ENCODE measurements around the gene MYEF2.

MYEF2 gene

DNA sequence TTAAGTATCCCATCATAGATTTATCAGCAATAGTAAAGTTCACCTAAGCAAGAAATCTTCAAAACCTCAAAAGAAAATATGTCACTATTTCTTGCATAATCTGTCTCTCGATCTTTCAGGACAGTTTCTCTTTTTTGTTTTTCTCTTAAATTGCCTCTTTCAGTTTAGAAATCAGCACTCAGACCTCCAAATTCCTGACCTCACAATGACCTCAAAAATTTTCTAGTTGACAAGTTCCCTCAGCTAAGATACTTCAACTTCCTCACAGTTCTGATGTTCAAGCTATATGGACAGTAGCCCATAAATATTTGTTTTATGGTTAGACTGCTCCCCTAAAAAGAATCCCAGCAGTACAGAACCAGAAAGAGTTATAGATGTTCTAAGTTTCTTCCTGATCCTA is 33.2 kb downstream of the MYEF2 start:
- DNase-seq (ENCODE audit: low spot score), result no peak

DNA sequence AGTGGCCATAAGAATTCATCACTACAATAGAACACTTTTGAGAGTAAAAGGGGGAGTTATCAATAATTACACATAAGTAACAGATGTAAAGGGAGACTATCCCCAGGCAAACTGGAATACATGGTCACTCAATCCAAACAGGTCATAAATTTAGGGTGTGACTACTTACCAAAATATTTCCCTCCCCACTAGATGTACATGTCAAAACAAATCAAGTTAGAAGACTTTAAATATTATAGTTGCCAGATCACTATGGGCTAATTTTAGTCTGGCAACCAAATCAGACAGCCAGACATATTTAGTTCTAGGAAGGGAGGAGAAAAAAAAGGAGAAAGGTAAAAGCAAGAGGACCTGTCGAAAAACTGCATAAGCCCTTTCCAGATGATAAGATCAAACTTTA is 34.2 kb downstream of the MYEF2 start:
- DNase-seq (ENCODE audit: low spot score), result no peak

DNA sequence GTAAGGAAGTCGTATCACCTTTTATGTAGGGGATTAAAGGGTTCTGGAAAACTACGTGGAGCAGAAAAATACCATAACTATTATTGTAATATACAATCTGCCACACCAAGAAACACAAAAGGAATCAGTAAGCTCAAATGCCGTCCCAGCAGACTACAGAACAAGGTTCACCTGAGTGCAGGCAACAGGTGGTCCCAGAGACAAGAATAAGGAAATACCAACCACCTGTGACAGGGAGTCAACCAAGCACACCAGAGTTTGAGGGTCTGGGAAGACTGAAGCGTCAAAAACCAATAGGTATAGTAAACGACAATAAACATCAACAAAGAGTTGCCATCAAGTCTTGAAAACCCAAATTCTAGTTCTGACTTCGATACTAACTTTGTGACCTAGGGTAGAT is 45.2 kb downstream of the MYEF2 start:
- DNase-seq (ENCODE audit: low spot score), result no peak

DNA sequence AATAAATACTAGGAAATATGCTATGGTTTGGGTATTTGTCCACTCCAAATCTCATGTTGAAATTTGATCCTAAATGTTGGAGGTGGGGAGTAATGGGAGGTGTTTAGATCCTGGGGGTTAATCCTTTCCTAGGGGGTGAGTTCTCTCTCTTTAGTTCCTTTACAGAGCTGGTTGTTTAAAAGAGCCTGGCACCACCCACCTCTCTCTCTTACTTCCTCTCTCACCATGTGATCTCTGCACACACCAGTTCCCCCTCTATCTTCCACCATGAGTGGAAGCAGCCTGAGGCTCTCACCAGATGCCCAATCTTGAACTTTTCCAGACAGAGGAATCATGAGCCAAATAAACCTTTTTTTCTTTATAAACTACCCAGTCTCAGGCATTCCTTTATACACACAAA is 46.8 kb downstream of the MYEF2 start:
- DNase-seq (ENCODE audit: low spot score), result no peak

DNA sequence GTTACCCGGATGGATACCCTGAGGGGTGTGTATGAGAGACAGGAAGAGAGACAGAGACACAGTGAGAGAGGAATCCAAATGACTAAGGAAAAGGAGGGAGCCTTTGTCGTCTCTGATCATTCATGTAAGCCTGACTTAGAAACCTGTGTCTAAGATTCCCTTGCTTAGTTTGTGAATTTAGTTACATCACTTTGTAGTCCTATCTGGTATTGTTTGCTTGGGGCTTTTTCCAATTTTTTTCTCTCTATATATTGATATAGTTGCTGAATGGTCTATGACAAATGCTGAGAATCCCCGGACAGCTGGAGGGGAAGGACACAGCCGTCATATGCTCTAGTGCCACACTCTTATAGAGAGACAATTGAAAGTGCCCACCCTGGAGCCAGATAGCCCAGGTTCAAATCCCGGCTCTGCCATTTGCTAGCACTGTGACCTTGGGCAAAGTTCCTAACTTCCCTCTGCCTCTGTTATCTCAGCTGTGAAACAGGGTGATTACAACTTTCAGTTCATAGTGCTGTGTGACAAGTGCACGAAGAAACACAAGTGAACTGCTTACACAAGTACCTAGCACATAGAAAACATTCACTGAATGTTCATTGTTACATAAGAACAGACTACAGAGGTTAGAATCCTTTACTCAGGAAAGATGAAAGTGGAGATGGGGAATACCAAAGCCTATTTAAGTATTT is 51.3 kb downstream of the MYEF2 start:
- no peak for DNase-seq (ENCODE audit: low spot score)

DNA sequence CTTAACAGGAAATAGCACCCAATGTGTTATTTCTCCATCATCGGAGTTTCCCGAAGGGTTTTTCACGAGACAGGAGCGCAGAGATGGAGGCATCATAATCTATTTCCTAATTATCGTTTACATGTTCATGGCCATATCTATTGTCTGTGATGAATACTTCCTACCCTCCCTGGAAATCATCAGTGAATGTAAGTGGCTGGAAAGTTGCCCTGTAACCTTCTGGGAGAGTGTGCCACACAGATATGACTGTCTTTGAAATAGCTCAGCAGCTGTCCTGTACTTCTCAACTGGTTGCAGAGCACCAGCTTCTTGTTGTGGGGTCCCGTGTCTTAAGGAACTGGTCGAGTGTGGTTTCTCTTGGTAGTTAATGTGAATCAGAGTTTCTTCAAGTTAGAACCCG is 56.2 kb downstream of the MYEF2 start:
- DNase-seq (ENCODE audit: low spot score), result no peak

DNA sequence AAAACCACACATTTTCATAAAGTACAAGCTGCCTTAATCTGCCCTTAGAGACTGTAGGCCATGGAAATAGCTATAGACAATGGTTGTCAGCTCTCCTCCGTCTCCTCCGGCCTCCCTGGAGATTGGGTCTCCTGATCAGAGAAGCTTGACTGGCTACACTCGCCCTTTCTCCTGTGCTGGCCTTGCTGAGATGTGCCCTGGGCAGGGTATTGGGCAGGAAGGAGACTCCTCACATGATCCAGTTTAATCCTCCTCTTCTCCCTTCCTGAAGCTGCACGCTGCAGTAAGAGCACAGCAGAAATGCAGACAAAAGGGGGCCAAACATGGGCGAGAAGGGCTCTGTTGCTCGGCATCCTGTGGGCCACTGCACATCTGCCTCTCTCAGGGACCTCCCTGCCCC is 57.4 kb downstream of the MYEF2 start, which contains the start of gene SLC24A5:
SLC24A5 (plus strand) TSS at position 246 of the 400 bp plus-strand sequence; CDS start at position 301, 55 bp downstream.
- no peak for DNase-seq (ENCODE audit: low spot score)

DNA sequence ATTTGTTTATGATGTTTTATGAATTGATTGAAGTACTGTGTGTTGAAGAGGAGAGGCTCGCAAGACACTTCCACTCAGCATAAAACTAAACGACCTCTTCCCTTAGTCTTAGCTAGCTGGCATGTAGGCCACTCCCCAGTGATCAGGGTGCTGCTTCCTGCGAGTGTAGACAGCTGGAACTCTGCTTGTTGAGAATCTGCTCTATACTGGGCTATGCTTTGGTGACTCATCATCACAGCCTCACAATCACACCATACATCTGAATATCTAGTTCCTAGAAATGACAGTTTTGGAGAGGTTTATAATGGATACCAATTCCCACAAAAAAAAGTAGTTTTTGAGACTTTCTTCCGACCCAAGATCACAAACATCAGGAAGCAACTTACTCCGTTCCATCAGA is 58.8 kb downstream of the MYEF2 start:
- no peak for DNase-seq (ENCODE audit: low spot score)

DNA sequence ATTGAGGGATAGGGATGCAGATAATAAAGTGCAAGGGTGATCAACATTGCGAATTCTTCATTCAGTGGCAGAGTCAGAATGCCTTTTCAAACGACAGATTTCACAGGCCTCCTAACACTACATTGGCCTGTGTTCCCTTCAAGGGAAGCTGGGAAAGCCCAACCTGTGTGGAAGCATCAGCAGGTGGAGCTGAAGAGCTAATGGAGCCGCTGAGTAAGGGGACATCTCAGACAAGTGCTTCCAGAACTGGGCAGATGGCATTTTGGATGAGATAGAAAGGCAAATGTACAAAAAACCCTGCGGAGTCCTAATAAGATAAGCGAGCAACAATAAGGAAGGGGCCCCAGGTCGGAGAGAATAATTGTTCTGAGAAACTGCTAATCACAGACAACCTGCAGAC is 65.9 kb downstream of the MYEF2 start:
- no peak for DNase-seq (ENCODE audit: low spot score)

DNA sequence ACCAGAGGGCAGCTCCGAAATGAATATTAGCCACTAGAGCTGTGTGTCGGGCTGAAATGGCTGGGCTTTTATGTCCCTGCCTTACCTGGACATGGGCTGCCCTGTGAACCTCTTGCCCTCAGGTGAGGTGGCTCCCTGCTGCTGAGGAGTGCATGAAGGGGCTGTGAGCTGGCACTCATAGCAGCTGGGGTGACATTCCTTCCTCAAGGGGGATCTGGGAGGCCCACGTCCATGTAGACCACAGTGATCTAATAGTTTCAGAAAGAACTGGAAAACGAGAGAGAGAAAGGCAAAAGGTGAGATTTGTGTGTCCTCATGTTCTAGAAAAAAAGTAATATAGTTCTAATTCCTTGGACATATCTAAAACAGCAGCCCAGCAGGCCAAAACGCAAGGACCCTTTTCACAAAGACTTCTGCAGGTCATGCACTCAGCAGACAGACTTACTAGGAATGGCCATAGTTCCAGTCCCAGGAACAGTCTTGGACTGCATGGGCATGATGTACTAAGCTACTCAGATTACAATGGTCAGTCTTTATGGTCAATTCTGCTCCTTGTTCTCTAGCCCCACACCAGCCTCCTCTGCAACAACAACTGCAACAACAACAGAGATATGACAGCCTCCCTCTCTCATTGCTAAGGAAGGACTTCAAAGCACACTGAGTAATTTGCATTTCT is 68.1 kb downstream of the MYEF2 start:
- DNase-seq (ENCODE audit: low spot score), result no peak

DNA sequence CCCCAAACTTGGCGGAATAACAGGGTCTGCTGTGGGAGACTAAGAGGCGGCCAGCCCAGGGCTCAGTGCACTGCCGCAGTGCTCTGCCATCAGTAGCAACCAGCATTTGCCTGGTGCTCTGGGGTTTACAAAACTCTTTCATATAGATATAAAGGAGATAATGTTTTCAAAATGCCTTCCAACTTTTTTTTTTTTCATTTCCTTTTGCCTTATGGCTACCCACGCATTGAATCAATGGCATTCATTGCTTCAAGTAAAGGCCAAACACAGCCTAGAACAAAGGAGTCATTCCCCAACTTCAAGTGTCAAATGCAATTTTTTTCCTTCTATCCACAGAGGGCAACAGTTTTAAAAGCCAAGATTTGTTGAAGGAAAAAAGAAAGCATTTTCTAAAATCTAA is 68.9 kb downstream of the MYEF2 start:
- no peak for DNase-seq (ENCODE audit: low spot score)

DNA sequence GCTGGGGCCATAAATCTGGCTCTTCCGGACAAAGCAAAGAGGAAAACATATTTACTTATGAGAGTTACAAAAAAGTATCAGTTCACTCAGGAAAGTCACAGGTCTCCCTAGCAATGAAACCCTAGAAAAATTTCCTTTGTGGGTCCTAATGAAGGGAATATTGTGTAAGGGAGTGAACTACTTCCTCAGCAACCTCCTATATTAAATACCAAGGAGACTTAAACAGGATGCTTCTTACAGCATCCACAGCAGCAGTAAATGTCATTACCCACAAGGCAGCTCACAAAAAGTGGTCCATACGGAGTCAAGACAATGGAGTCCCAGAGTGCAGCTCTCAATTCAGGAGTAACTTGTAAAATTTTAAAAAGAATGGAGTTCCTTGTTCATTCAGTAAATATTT is 72.2 kb downstream of the MYEF2 start:
- no peak for DNase-seq (ENCODE audit: low spot score)

DNA sequence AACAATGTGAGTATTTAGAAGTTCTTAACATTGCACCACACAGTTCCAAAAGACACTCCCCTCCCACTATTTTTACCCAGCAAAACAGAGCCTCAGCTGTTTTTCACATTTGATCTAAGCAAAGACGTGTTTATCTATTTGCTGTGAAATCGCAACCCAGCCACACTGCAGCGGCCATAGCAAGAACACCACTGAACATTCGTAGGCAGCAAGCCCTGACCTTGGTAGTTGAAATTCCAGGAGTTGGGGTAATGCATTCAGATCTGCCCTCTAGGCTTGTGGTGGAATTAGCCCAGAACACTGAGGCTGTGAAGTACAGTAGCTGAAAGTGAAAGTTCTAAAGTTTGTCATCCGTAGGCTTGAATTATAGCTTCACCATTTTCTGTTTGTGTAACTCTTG is 74.4 kb downstream of the MYEF2 start:
- no peak for DNase-seq (ENCODE audit: low spot score)

DNA sequence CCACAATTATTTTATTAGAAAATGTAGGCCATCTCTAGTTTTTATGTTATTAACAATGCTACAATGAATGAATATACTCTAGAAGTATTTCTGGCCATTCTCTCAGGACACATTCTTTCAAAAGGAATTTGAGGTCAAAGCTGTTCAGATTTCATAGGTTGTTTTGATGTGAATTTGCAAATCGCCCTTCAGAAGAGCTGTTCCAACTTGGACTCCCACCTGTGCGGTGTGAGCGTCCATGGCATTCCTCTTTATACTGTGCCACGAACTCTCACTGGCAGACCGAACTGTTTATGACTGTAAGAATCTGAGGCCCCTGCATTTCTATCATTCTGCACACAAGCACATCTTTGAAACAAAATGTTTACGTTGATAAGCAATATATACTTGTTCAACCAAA is 75.9 kb downstream of the MYEF2 start:
- DNase-seq (ENCODE audit: low spot score), result no peak

DNA sequence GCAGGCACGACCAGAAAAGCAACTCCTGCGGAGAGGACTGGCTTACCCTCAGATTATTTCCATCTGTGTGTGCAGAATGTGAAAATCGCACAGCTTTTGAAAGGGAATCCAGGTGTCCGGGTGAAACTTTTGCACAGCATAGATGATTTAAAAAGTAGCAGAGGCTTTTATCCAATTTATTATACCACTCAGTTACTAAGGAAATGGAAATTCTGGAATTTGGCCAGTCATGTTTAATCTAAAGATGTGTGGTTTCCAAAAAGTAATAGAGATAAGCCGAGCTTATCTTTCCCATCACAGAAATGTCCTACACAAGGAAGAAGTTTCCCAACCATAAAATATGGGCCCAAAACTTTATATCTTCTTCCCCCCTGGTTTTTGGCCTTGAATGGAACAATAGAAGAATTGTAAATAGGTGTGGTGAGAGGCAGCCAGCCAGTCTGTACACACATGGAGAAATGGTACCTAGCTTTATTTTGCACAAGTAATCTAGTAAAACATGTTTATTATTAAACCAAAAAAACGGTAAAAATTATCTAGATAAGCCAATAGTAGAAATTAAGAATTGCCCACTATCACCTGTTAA is 76.6 kb downstream of the MYEF2 start:
- no peak for DNase-seq (ENCODE audit: low spot score)

DNA sequence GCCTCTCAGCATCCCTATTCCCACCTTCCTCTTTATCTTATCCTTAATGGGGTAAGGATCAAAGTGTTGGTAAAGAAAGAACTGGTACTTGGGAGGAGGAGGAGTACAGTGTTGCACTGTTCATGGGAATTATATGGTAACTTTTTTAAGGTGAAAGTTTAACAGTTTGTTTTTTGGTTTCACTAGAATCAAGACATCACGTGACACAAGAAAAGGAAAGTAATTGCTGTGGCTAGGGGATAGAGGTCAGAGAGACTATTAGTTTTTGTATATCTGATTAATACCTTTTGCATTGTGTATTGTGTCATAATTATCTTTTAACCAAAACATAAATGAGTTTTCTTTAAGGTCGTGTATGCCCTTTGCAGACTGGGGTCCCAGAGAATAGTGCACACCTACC is 80.8 kb downstream of the MYEF2 start:
- no peak for DNase-seq (ENCODE audit: low spot score)

DNA sequence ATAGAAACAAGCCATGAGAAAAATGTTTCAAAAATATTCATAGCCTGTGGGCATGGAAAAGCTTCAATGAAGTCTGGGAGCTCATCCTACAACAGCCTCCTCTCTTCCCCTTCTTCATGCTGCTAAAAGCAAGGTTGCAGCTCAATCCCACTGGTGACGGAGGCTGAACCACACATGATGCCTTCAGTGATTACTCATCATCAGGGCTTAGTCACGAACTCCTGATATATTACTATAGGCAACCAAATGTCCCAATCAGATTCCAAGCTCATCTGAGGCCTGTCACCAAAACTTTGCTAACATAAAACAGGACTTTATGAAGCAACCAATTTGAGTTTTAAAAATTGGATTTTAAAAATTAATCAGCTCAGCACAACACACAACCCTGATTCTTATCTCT is 81.3 kb downstream of the MYEF2 start:
- no peak for DNase-seq (ENCODE audit: low spot score)

DNA sequence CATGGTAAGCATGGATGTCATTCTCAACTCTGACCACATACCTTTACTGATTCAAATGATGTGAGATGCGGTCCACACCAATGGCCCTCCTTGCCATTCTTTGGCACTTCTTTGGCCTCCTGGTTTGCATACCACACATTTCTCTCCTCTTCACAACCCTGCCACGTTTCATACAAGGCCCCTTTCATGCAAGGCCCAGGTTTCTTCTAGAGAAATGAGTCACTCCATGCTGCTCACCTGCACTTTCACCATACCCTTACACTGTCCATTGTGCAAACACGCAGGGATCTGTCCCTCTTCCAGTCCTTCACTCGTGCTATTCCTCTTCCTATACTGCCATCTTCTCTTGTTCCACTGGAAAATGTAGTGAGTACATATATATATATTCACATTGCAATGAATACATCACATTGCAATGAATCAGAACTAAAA is 81.7 kb downstream of the MYEF2 start:
- DNase-seq (ENCODE audit: low spot score), result no peak

DNA sequence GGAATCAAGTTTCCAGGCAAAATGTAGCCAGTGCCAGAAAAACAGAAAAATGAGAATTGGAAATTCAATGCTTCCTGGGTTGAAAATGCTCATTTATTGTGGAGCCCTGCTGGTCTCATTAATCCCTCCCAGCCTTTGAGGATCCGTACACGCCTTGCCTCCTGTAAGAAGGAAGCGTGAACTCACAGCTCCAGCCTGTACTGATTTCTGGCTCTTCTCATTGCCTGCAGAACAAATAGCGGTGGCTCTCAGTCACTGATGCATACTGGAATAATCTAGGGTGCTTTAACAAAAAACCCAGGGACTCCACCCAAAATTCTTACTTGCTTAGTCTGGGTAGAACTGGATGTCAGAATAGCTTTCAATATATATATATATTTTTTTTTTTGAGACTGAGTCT is 86.6 kb downstream of the MYEF2 start:
- DNase-seq (ENCODE audit: low spot score), result no peak

DNA sequence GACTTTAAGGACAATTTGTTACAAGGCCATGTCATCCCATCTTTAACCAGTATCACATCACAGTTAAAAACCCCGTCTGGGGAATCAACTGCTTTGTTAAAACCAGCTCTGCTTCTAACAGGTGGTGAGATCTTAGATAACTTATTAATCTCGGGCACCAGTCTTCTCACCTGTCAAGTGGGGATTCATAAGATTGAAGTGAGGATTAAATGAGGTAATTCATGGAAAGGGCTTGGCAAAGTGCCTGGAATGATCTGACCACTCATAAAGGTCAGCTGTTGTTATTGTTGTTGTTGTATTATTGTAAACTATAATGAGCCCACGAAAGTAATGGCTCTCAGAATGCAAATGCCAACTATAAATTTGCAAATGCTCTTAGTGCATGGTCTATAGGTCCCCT is 87.4 kb downstream of the MYEF2 start:
- no peak for DNase-seq (ENCODE audit: low spot score)

DNA sequence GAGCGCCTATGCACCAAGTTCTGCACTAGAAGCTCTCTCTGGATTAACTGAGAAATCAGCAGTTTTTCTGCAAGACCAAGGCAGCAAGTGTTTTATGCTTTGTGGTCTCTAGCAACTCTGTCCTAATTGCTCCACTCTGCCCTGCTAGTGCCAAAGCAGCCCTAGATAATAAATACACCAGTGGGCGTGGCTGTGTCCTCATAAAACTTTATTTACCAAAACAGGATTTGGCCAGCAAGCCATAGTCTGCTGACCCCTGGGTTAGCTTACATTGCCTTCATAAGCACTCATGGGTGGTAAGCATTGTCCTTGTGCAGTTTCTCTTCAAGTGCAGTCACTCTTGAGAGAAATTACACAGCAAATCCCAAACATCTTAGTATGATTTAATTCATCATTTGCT is 88.0 kb downstream of the MYEF2 start:
- no peak for DNase-seq (ENCODE audit: low spot score)

DNA sequence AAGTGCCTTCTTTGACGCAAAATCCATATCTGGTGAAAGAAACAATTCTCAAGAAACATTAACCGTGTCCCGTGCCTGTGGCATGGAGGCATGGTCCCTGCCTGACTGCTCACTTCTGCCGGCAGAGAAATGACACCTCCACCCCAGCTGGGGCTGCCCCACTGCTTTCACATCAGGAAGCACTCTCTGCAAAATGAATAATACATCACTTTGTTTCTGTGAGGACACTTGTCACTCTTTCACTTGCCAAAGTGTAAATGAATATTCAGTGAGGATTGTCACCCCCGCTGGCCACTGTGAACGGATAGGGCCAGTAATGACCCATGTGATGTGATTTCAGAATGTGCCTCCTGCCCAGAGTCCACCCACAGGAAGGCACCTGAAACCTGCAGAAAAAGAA is 88.4 kb downstream of the MYEF2 start:
- no peak for DNase-seq (ENCODE audit: low spot score)

DNA sequence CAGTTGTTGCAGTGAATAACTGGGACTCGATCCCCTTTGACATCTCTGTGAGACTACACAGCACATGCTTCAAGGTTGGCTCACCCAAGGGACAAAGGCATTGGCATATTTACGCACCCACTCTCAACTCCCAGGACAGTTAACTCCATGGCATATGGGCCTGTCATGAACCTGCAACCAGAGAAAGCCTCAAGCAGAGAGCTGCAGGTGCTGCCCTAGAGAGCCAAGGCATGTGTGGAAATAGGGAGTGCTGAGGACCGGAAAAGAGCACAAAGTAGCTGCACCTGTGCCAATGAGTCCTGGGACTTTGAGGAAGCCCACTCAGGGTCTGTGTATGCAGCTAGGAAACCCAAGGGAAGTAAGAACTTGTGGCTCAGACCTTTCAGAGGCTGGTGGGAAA is 90.3 kb downstream of the MYEF2 start:
- DNase-seq (ENCODE audit: low spot score), result no peak

DNA sequence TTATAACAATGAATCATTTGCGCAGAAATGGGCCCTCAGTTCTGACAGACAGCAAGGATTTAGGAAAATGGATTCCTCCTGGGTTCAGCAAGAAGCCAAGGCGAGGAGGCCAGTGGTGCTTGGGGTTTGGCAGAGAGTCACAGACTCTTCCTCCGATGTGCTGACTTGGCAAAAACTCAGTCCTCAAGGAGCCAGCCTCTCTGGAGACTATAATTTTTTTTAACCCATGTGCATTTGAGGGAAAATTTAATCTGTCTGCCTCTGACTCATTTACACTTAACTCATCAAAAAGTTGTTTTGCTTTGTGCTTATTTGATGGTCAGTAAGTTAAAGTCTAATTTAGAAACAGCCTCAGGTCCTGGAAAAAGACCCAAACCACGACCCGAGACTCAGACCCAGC is 91.5 kb downstream of the MYEF2 start:
- DNase-seq (ENCODE audit: low spot score), result no peak

Data from hematopoietic multipotent progenitor cell treated with erythropoietin and hydrocortisone succinate and interleukin-3 and kit ligand, for 15 days (in vitro differentiated cells).